ENCODE measurements around the gene MAP7.

The MAP7 gene

GRCh38 chr6:136333824-136334464, 216.3 kb downstream of the MAP7 start:
- Histone ChIP-seq H3K36me3 (ENCODE audit: control insufficient read depth, insufficient read depth, low read length) (no peaks in the 10 kb centered on the region), H3K4me3 (ENCODE audit: low read length) (no peak overlapping the region), H3K27ac (ENCODE audit: low read length) (no peak overlapping the region), H3K27me3 (ENCODE audit: control insufficient read depth, insufficient read depth, low read length) (no peaks in the 10 kb centered on the region), H3K9me3 (ENCODE audit: control insufficient read depth, insufficient read depth, low read length) (no peaks in the 10 kb centered on the region), H3K4me1 (ENCODE audit: control insufficient read depth, insufficient read depth, low read length) (no peaks in the 10 kb centered on the region)
- WGBS (ENCODE audit: insufficient coverage, insufficient read length) = no CpG with 5 or more reads among the region's 11 CpGs
- DNase-seq (ENCODE audit: low read depth, low spot score) = no peak

- no peaks in the 10 kb centered on the region for H3K36me3 ChIP-seq (ENCODE audit: control insufficient read depth, insufficient read depth, low read length)
- no peak overlapping the region for H3K4me3 ChIP-seq (ENCODE audit: low read length)
- no peaks in the 10 kb centered on the region for H3K27me3 ChIP-seq (ENCODE audit: control insufficient read depth, insufficient read depth, low read length)
- whole genome bisulfite sequencing (ENCODE audit: insufficient coverage, insufficient read length) = no CpG with 5 or more reads among the region's 1 CpG
- no peak overlapping the region for H3K27ac ChIP-seq (ENCODE audit: low read length)
- H3K9me3 ChIP-seq (ENCODE audit: control insufficient read depth, insufficient read depth, low read length) = no peaks in the 10 kb centered on the region
- no peaks in the 10 kb centered on the region for H3K4me1 ChIP-seq (ENCODE audit: control insufficient read depth, insufficient read depth, low read length)
- no peak for DNase-seq (ENCODE audit: low read depth, low spot score)
Measured at GRCh38 chr6:136331461-136331860, 218.8 kb downstream of the MAP7 start.

- Histone ChIP-seq H3K9me3 (ENCODE audit: control insufficient read depth, insufficient read depth, low read length) (no peaks in the 10 kb centered on the region), H3K4me1 (ENCODE audit: control insufficient read depth, insufficient read depth, low read length) (no peaks in the 10 kb centered on the region), H3K27ac (ENCODE audit: low read length) (no peak overlapping the region), H3K27me3 (ENCODE audit: control insufficient read depth, insufficient read depth, low read length) (no peaks in the 10 kb centered on the region), H3K4me3 (ENCODE audit: low read length) (no peak overlapping the region), H3K36me3 (ENCODE audit: control insufficient read depth, insufficient read depth, low read length) (no peaks in the 10 kb centered on the region)
- WGBS (ENCODE audit: insufficient coverage, insufficient read length) = no CpG with 5 or more reads among the region's 8 CpGs
- DNase-seq (ENCODE audit: low read depth, low spot score) = no peak
Measured at GRCh38 chr6:136330634-136331033, 219.6 kb downstream of the MAP7 start.

GRCh38 chr6:136326038-136326553, 224.1 kb downstream of the MAP7 start:
- H3K27me3 ChIP-seq (ENCODE audit: control insufficient read depth, insufficient read depth, low read length) = no peaks in the 10 kb centered on the region
- no peak for DNase-seq (ENCODE audit: low read depth, low spot score)
- H3K9me3 ChIP-seq (ENCODE audit: control insufficient read depth, insufficient read depth, low read length) = no peaks in the 10 kb centered on the region
- H3K27ac ChIP-seq (ENCODE audit: low read length) = no peak overlapping the region
- no peaks in the 10 kb centered on the region for H3K36me3 ChIP-seq (ENCODE audit: control insufficient read depth, insufficient read depth, low read length)
- no CpG with 5 or more reads among the region's 8 CpGs for WGBS (ENCODE audit: insufficient coverage, insufficient read length)
- no peaks in the 10 kb centered on the region for H3K4me1 ChIP-seq (ENCODE audit: control insufficient read depth, insufficient read depth, low read length)
- no peak overlapping the region for H3K4me3 ChIP-seq (ENCODE audit: low read length)

GRCh38 chr6:136324686-136325380, 225.4 kb downstream of the MAP7 start:
- Histone ChIP-seq H3K4me1 (ENCODE audit: control insufficient read depth, insufficient read depth, low read length) (no peaks in the 10 kb centered on the region), H3K27me3 (ENCODE audit: control insufficient read depth, insufficient read depth, low read length) (no peaks in the 10 kb centered on the region), H3K4me3 (ENCODE audit: low read length) (no peak overlapping the region), H3K36me3 (ENCODE audit: control insufficient read depth, insufficient read depth, low read length) (no peaks in the 10 kb centered on the region), H3K27ac (ENCODE audit: low read length) (no peak overlapping the region), H3K9me3 (ENCODE audit: control insufficient read depth, insufficient read depth, low read length) (no peaks in the 10 kb centered on the region)
- no CpG with 5 or more reads among the region's 10 CpGs for WGBS (ENCODE audit: insufficient coverage, insufficient read length)
- no peak for DNase-seq (ENCODE audit: low read depth, low spot score)

- WGBS (ENCODE audit: insufficient coverage, insufficient read length) = no CpG with 5 or more reads among the region's 10 CpGs
- Histone ChIP-seq H3K9me3 (ENCODE audit: control insufficient read depth, insufficient read depth, low read length) (no peaks in the 10 kb centered on the region), H3K36me3 (ENCODE audit: control insufficient read depth, insufficient read depth, low read length) (no peaks in the 10 kb centered on the region), H3K27me3 (ENCODE audit: control insufficient read depth, insufficient read depth, low read length) (no peaks in the 10 kb centered on the region), H3K4me1 (ENCODE audit: control insufficient read depth, insufficient read depth, low read length) (no peaks in the 10 kb centered on the region), H3K4me3 (ENCODE audit: low read length) (no peak overlapping the region), H3K27ac (ENCODE audit: low read length) (no peak overlapping the region)
- DNase-seq (ENCODE audit: low read depth, low spot score) = no peak
Measured at GRCh38 chr6:136323431-136324112, 226.7 kb downstream of the MAP7 start.

- no peaks in the 10 kb centered on the region for H3K4me1 ChIP-seq (ENCODE audit: control insufficient read depth, insufficient read depth, low read length)
- no peak overlapping the region for H3K4me3 ChIP-seq (ENCODE audit: low read length)
- H3K27me3 ChIP-seq (ENCODE audit: control insufficient read depth, insufficient read depth, low read length) = no peaks in the 10 kb centered on the region
- no peaks in the 10 kb centered on the region for H3K9me3 ChIP-seq (ENCODE audit: control insufficient read depth, insufficient read depth, low read length)
- no peak overlapping the region for H3K27ac ChIP-seq (ENCODE audit: low read length)
- no peaks in the 10 kb centered on the region for H3K36me3 ChIP-seq (ENCODE audit: control insufficient read depth, insufficient read depth, low read length)
- DNase-seq (ENCODE audit: low read depth, low spot score) = no peak
Measured at GRCh38 chr6:136319732-136320131, 230.5 kb downstream of the MAP7 start.

GRCh38 chr6:136318676-136319075, 231.5 kb downstream of the MAP7 start:
- no peaks in the 10 kb centered on the region for H3K4me1 ChIP-seq (ENCODE audit: control insufficient read depth, insufficient read depth, low read length)
- no peak for DNase-seq (ENCODE audit: low read depth, low spot score)
- H3K27me3 ChIP-seq (ENCODE audit: control insufficient read depth, insufficient read depth, low read length) = no peaks in the 10 kb centered on the region
- no CpG with 5 or more reads among the region's 4 CpGs for WGBS (ENCODE audit: insufficient coverage, insufficient read length)
- H3K9me3 ChIP-seq (ENCODE audit: control insufficient read depth, insufficient read depth, low read length) = no peaks in the 10 kb centered on the region
- no peak overlapping the region for H3K27ac ChIP-seq (ENCODE audit: low read length)
- H3K4me3 ChIP-seq (ENCODE audit: low read length) = no peak overlapping the region
- no peaks in the 10 kb centered on the region for H3K36me3 ChIP-seq (ENCODE audit: control insufficient read depth, insufficient read depth, low read length)

GRCh38 chr6:136317971-136318370, 232.3 kb downstream of the MAP7 start:
- no CpG with 5 or more reads among the region's 6 CpGs for WGBS (ENCODE audit: insufficient coverage, insufficient read length)
- H3K4me1 ChIP-seq (ENCODE audit: control insufficient read depth, insufficient read depth, low read length) = no peaks in the 10 kb centered on the region
- no peak overlapping the region for H3K27ac ChIP-seq (ENCODE audit: low read length)
- H3K9me3 ChIP-seq (ENCODE audit: control insufficient read depth, insufficient read depth, low read length) = no peaks in the 10 kb centered on the region
- no peaks in the 10 kb centered on the region for H3K36me3 ChIP-seq (ENCODE audit: control insufficient read depth, insufficient read depth, low read length)
- no peak for DNase-seq (ENCODE audit: low read depth, low spot score)
- H3K27me3 ChIP-seq (ENCODE audit: control insufficient read depth, insufficient read depth, low read length) = no peaks in the 10 kb centered on the region
- H3K4me3 ChIP-seq (ENCODE audit: low read length) = no peak overlapping the region

- Histone ChIP-seq H3K9me3 (ENCODE audit: control insufficient read depth, insufficient read depth, low read length) (no peaks in the 10 kb centered on the region), H3K4me1 (ENCODE audit: control insufficient read depth, insufficient read depth, low read length) (no peaks in the 10 kb centered on the region), H3K27ac (ENCODE audit: low read length) (no peak overlapping the region), H3K4me3 (ENCODE audit: low read length) (no peak overlapping the region; the same call in 1 of the 2 replicates), H3K27me3 (ENCODE audit: control insufficient read depth, insufficient read depth, low read length) (no peaks in the 10 kb centered on the region), H3K36me3 (ENCODE audit: control insufficient read depth, insufficient read depth, low read length) (no peaks in the 10 kb centered on the region)
- DNase-seq (ENCODE audit: low read depth, low spot score) = peak; percentile 58
- no CpG with 5 or more reads among the region's 5 CpGs for WGBS (ENCODE audit: insufficient coverage, insufficient read length)
Measured at GRCh38 chr6:136317021-136317694, 233.1 kb downstream of the MAP7 start.

Measured in iPS DF 6.9 (cell line).